H9 (cell line): ENCODE results near the gene AHI1. TPM values are rescaled to one million over a fixed set of nuclear protein-coding genes. Genes with fewer than 3 reads are reported as not detected.

Experiments used
- DNase-seq: peaks from one replicate; pipeline ENCODE4 v3.0.0-alpha.2; 2017
- H2AFZ ChIP-seq: one replicate; pipeline ENCODE4 v1.6.1; 2013; ENCODE audit warnings: mild to moderate bottlenecking, low read length, control low read depth, moderate library complexity
- H2AK5ac ChIP-seq: 2 replicates; pipeline ENCODE4 v1.6.1; 2013; ENCODE audit warnings: low read length, control low read depth, mixed read lengths; ENCODE audit not compliant: insufficient read length
- H2BK120ac ChIP-seq: one replicate; pipeline ENCODE4 v1.6.1; 2013; ENCODE audit warnings: low read depth, mild to moderate bottlenecking, low read length, control low read depth, inconsistent platforms; ENCODE audit not compliant: poor library complexity, severe bottlenecking
- H2BK12ac ChIP-seq: 2 replicates; pipeline ENCODE4 v1.6.1; 2013; ENCODE audit warnings: low read length, control low read depth, mixed read lengths, low read depth; ENCODE audit not compliant: insufficient read length
- H2BK15ac ChIP-seq: 2 replicates; pipeline ENCODE4 v1.6.1; 2013; ENCODE audit warnings: low read depth, low read length, control low read depth
- H2BK20ac ChIP-seq: one replicate; pipeline ENCODE4 v1.6.1; 2013; ENCODE audit warnings: low read depth, mild to moderate bottlenecking, low read length, control low read depth, inconsistent platforms; ENCODE audit not compliant: poor library complexity, severe bottlenecking
- H2BK5ac ChIP-seq: 2 replicates; pipeline ENCODE4 v1.6.1; 2013; ENCODE audit warnings: low read length, control low read depth, mixed read lengths; ENCODE audit not compliant: insufficient read length
- H3K14ac ChIP-seq: 2 replicates; pipeline ENCODE4 v1.6.1; 2013; ENCODE audit warnings: low read length, control low read depth; ENCODE audit not compliant: insufficient read depth
- H3K18ac ChIP-seq: 2 replicates; pipeline ENCODE4 v1.6.1; 2013; ENCODE audit warnings: low read depth, mild to moderate bottlenecking, mixed read lengths, low read length, control low read depth; ENCODE audit not compliant: insufficient read length
- H3K23ac ChIP-seq: 2 replicates; pipeline ENCODE4 v1.6.1; 2013; ENCODE audit warnings: low read length, control low read depth, mixed read lengths, low read depth; ENCODE audit not compliant: insufficient read length
- H3K23me2 ChIP-seq: 2 replicates; pipeline ENCODE4 v1.6.1; 2013; ENCODE audit warnings: low read depth, mild to moderate bottlenecking, mixed read lengths, low read length, control low read depth; ENCODE audit not compliant: insufficient read length, poor library complexity, severe bottlenecking
- H3K27ac ChIP-seq: 2 replicates; pipeline ENCODE4 v1.5.1; 2013; ENCODE audit warnings: low read length, control low read depth, mixed read lengths, low read depth; ENCODE audit not compliant: insufficient read length
- H3K27me3 ChIP-seq: 2 replicates; pipeline ENCODE4 v1.6.1; 2013; ENCODE audit warnings: low read length, control low read depth, inconsistent platforms; ENCODE audit not compliant: insufficient read depth
- H3K4ac ChIP-seq: 2 replicates; pipeline ENCODE4 v1.6.1; 2013; ENCODE audit warnings: low read depth, mild to moderate bottlenecking, control low read depth, inconsistent platforms, low read length, moderate library complexity
- H3K4me1 ChIP-seq: 2 replicates; pipeline ENCODE4 v1.6.1; 2013; ENCODE audit warnings: low read length, control low read depth, inconsistent platforms; ENCODE audit not compliant: insufficient read depth
- H3K4me2 ChIP-seq: 2 replicates; pipeline ENCODE4 v1.6.1; 2013; ENCODE audit warnings: low read length, control low read depth, mixed read lengths; ENCODE audit not compliant: insufficient read length, insufficient read depth
- H3K56ac ChIP-seq: 2 replicates; pipeline ENCODE4 v1.6.1; 2013; ENCODE audit warnings: low read depth, mild to moderate bottlenecking, mixed read lengths, low read length, control low read depth; ENCODE audit not compliant: insufficient read length
- H3K79me1 ChIP-seq: 2 replicates; pipeline ENCODE4 v1.6.1; 2013; ENCODE audit warnings: low read depth, mild to moderate bottlenecking, moderate library complexity, low read length, control low read depth, inconsistent platforms; ENCODE audit not compliant: insufficient read depth, poor library complexity, severe bottlenecking
- H3K79me2 ChIP-seq: 2 replicates; pipeline ENCODE4 v1.6.1; 2013; ENCODE audit warnings: low read length, control low read depth, inconsistent platforms; ENCODE audit not compliant: insufficient read depth
- H3K9ac ChIP-seq: 2 replicates; pipeline ENCODE4 v1.6.1; 2013; ENCODE audit warnings: low read length, control low read depth, mixed read lengths; ENCODE audit not compliant: insufficient read length; ENCODE audit errors: extremely low read depth
- H3K9me3 ChIP-seq: one replicate; pipeline ENCODE4 v1.6.1; 2013; ENCODE audit warnings: low read depth, low read length, inconsistent platforms; ENCODE audit not compliant: control insufficient read depth
- H3T11ph ChIP-seq: one replicate; pipeline ENCODE4 v1.6.1; 2013; ENCODE audit warnings: mild to moderate bottlenecking, low read length, control low read depth, inconsistent platforms
- H4K20me1 ChIP-seq: one replicate; pipeline ENCODE4 v1.6.1; 2013; ENCODE audit not compliant: control insufficient read depth, insufficient read length, insufficient read depth
- H4K5ac ChIP-seq: 2 replicates; pipeline ENCODE4 v1.6.1; 2013; ENCODE audit warnings: low read depth, mild to moderate bottlenecking, mixed read lengths, low read length, control low read depth; ENCODE audit not compliant: insufficient read length
- H4K8ac ChIP-seq: replicated peaks from 2 replicates; pipeline ENCODE4 v1.6.1; 2013; ENCODE audit warnings: low read length, control low read depth, mixed read lengths, low read depth; ENCODE audit not compliant: insufficient read length
- H4K91ac ChIP-seq: 2 replicates; pipeline ENCODE4 v1.6.1; 2013; ENCODE audit warnings: low read depth, mild to moderate bottlenecking, moderate library complexity, mixed read lengths, low read length, control low read depth; ENCODE audit not compliant: insufficient read length
- H3K27ac Mint-ChIP-seq, 3 experiments: 2 replicates in 2 of 3; 3 replicates in 1 of 3; pipeline ENCODE4 v1.8.0; 2020 to 2021; ENCODE audit warnings: mixed read lengths in 3 of 3, mild to moderate bottlenecking in 1 of 3, moderate library complexity in 1 of 3
- H3K27me3 Mint-ChIP-seq: 2 replicates; pipeline ENCODE4 v1.8.0; 2021; ENCODE audit warnings: low read depth, mild to moderate bottlenecking, moderate library complexity, mixed read lengths
- H3K36me3 Mint-ChIP-seq, 3 experiments: 2 replicates in 2 of 3; 3 replicates in 1 of 3; pipeline ENCODE4 v1.8.0; 2020 to 2021; ENCODE audit warnings: low read depth in 3 of 3, mixed read lengths in 3 of 3; ENCODE audit not compliant: insufficient read depth in 1 of 3
- H3K4me1 Mint-ChIP-seq, 2 experiments: 2 replicates each; pipeline ENCODE4 v1.8.0; 2020; ENCODE audit warnings: mixed read lengths in 2 of 2
- H3K4me3 Mint-ChIP-seq, 2 experiments: 2 replicates in 1 of 2; 3 replicates in 1 of 2; pipeline ENCODE4 v1.8.0; 2020 to 2021; ENCODE audit warnings: mild to moderate bottlenecking in 2 of 2, mixed read lengths in 2 of 2, moderate library complexity in 1 of 2
- H3K9me3 Mint-ChIP-seq, 2 experiments: 2 replicates in 1 of 2; 3 replicates in 1 of 2; pipeline ENCODE4 v1.8.0; 2020; ENCODE audit warnings: mild to moderate bottlenecking in 2 of 2, mixed read lengths in 2 of 2, moderate library complexity in 1 of 2
- CTCF ChIP-seq: fragments of 200-600 bp; sonication (generic); conservative IDR thresholded peaks from 3 replicates; pipeline ENCODE4 v1.8.0; 2021; ENCODE audit warnings: antibody characterized with exemption, mild to moderate bottlenecking
- WGBS: extraction: QIAGEN DNeasy Blood & Tissue Kit; methylation state at CpG from one replicate; pipeline ENCODE4 v1.1.7; 2013; ENCODE audit warnings: missing lambda C conversion rate, low lambda C conversion rate, mixed read lengths; ENCODE audit not compliant: insufficient read length; ENCODE audit errors: extremely low coverage; 5-methylcytosine and 5-hydroxymethylcytosine counted together
- total RNA-seq: library from RNA; stranded (reverse); gene quantifications from 2 replicates; pipeline ENCODE4 v1.2.1, GENCODE V29; 2021

Gene AHI1
- total RNA-seq, 1 experiment from 2014 or later: 9.9 TPM

- Histone ChIP-seq H3K4me1 (no peaks in the 10 kb centered on the region), H3K9me3 (no peaks in the 10 kb centered on the region), H2BK20ac (no peak overlapping the region), H4K8ac (no peak overlapping the region), H3T11ph (no peak overlapping the region), H4K91ac (no peak overlapping the region), H2BK5ac (no peak overlapping the region), H3K79me2 (no peaks in the 10 kb centered on the region), H3K23ac (no peak overlapping the region), H2AFZ (no peak overlapping the region), H3K79me1 (no peaks in the 10 kb centered on the region), H3K56ac (no peak overlapping the region), H3K23me2 (no peaks in the 10 kb centered on the region), H2BK12ac (no peak overlapping the region), H3K18ac (no peak overlapping the region), H4K5ac (no peak overlapping the region), H3K27ac (no peak overlapping the region), H3K14ac (no peak overlapping the region), H3K4ac (no peak overlapping the region), H2BK15ac (no peak overlapping the region), H2BK120ac (no peak overlapping the region), H3K27me3 (no peaks in the 10 kb centered on the region), H3K4me2 (no peak overlapping the region), H3K9ac (no peak overlapping the region), H2AK5ac (no peak overlapping the region), H4K20me1 (no peaks in the 10 kb centered on the region)
- Mint-ChIP-seq H3K27ac (no peak overlapping the region), H3K27me3 (no peaks in the 10 kb centered on the region), H3K4me3 (no peak overlapping the region), H3K9me3 (no peaks in the 10 kb centered on the region), H3K4me1 (no peaks in the 10 kb centered on the region), H3K36me3 (no peaks in the 10 kb centered on the region; a peak in 1 of 7 replicates)
- no CpG with 5 or more reads among the region's 2 CpGs for WGBS
- no peak for DNase-seq
- TF ChIP-seq CTCF: no peak
Observed at GRCh38 chr6:135306166-135306565, 191.4 kb downstream of the AHI1 start.
